Right lobe of liver (tissue), 6 donors: ENCODE measurements around the gene PDLIM7. TPM values are rescaled to one million over a fixed set of nuclear protein-coding genes. Genes with fewer than 3 reads are reported as not detected.

Experiments used
- ATAC-seq, 4 donors: fragments of 200-7000 bp; cut with Tn5 transposase; one replicate each; pipeline ENCODE4 v1.9.1; 2020; ENCODE audit warnings: mild to moderate bottlenecking in 4 of 4, moderate library complexity in 4 of 4
- DNase-seq, 3 donors: peaks; one replicate each; pipeline ENCODE4 v3.0.0-alpha.2; 2020
- H3K27ac ChIP-seq, 3 donors: fragments of 200-600 bp; one replicate each; pipeline ENCODE4 v1.8.0; 2022
- H3K27me3 ChIP-seq, 2 donors: fragments of 200-600 bp; one replicate each; pipeline ENCODE4 v1.8.0; 2022
- H3K36me3 ChIP-seq, 4 donors: fragments of 200-600 bp; sonication (generic) in 1 of 4; one replicate each; pipeline versions ENCODE4 v1.5.1 to v1.8.0; 2017 to 2022; ENCODE audit warnings: control low read depth in 1 of 4
- H3K4me1 ChIP-seq, 4 donors: fragments of 200-600 bp; sonication (generic) in 1 of 4; one replicate each; pipeline versions ENCODE4 v1.5.1 to v1.8.0; 2017 to 2022; ENCODE audit warnings: control low read depth in 1 of 4
- H3K4me3 ChIP-seq, 3 donors: fragments of 200-600 bp; one replicate each; pipeline ENCODE4 v1.8.0; 2022
- H3K9me3 ChIP-seq, 4 donors: fragments of 200-600 bp; sonication (generic) in 1 of 4; one replicate each; pipeline versions ENCODE4 v1.5.1 to v1.8.0; 2017 to 2022; ENCODE audit warnings: control low read depth in 1 of 4
- CTCF ChIP-seq, 4 donors: fragments of 200-600 bp in 3 of 4; fragments of 450-650 bp in 1 of 4; IDR thresholded peaks; one replicate each; pipeline versions ENCODE4 v1.5.1 to v1.8.0; 2016 to 2022; ENCODE audit warnings: antibody characterized with exemption in 4 of 4, mild to moderate bottlenecking in 2 of 4
- POLR2A ChIP-seq: fragments of 450-650 bp; IDR thresholded peaks from one replicate; pipeline ENCODE4 v1.6.1; 2017; ENCODE audit warnings: antibody characterized with exemption, mild to moderate bottlenecking
- WGBS: methylation state at CpG from one replicate; pipeline ENCODE4 v1.1.6; 2018; ENCODE audit warnings: low coverage, low lambda C conversion rate; ENCODE audit not compliant: insufficient coverage; ENCODE audit errors: missing lambda C conversion rate; 5-methylcytosine and 5-hydroxymethylcytosine counted together
- intact Hi-C, 2 donors: fragments of 100-400 bp; cut with DNase I; formaldehyde crosslinking; loops; one replicate each; pipeline versions ENCODE4 v1.11.2 to v1.14.1; 2022
- total RNA-seq, 6 experiments: library from RNA; depleted of rRNA in 2 of 6; stranded (reverse); fragments of >200 nt in 2 of 6; fragmentation: NEBNext Ultra II Directional in 3 of 6; extraction: Animal tissue kit (Norgen Biotek cat#: 25700) in 3 of 6; gene quantifications; one replicate each; pipeline versions ENCODE4 v1.1.0 to v1.2.4, GENCODE V29; 2016 to 2023
- donor health status: DM: no; HTN: yes; CAD: no.
- donor health status: DM: no; HTN: no; CAD: no.
- donor health status: DM: no; HTN: no; CAD: no.
- donor health status: DM: no; HTN: yes; CAD: no.
- donor health status: DM: no; HTN: yes; CAD: no.

Gene PDLIM7
- total RNA-seq, 6 experiments from 2014 or later: 3.7 to 24.0 (median 13.6) TPM

GRCh38 chr5:177529247-177530203 is 32.1 kb upstream of the PDLIM7 start:
- Histone ChIP-seq H3K27ac (no peak overlapping the region), H3K27me3 (no peaks in the 10 kb centered on the region), H3K4me3 (no peak overlapping the region), H3K36me3 (peaks cover 0 to 75% (median 16%) of the 10 kb centered on the region in 4 donors), H3K9me3 (no peaks in the 10 kb centered on the region), H3K4me1 (peaks cover 0 to 8% (median 3%) of the 10 kb centered on the region in 4 donors)
- no peak for TF ChIP-seq POLR2A
- no peak for DNase-seq
- no peak for ATAC-seq
- intact Hi-C loops: no loop called here
- WGBS: 78% methylated on average over 4 of the region's 12 CpGs

GRCh38 chr5:177528631-177529030 is 31.2 kb upstream of the PDLIM7 start:
- intact Hi-C loops: no loop called here
- Histone ChIP-seq H3K9me3 (no peaks in the 10 kb centered on the region), H3K4me3 (no peak overlapping the region), H3K27ac (no peak overlapping the region), H3K27me3 (no peaks in the 10 kb centered on the region), H3K4me1 (no peaks in the 10 kb centered on the region), H3K36me3 (peaks cover 0 to 80% (median 20%) of the 10 kb centered on the region in 4 donors)
- DNase-seq: no peak
- WGBS: 77% methylated on average over 4 of the region's 10 CpGs
- no peak for ATAC-seq
- TF ChIP-seq POLR2A (no peak), CTCF (IDR thresholded peaks at IDR 0.05) (no peak)

- DNase-seq (no peak), ATAC-seq (no peak)
- intact Hi-C loops: no loop called here
- Histone ChIP-seq H3K27ac (no peak overlapping the region), H3K4me3 (no peak overlapping the region), H3K36me3 (peaks cover 0 to 79% (median 23%) of the 10 kb centered on the region in 4 donors), H3K9me3 (no peaks in the 10 kb centered on the region), H3K27me3 (no peaks in the 10 kb centered on the region), H3K4me1 (no peaks in the 10 kb centered on the region)
- TF ChIP-seq CTCF (IDR thresholded peaks at IDR 0.05) (no peak), POLR2A (no peak)
- WGBS: 92% methylated on average over 8 of the region's 8 CpGs
Measured at GRCh38 chr5:177527595-177527994, 30.2 kb upstream of the PDLIM7 start.

- ATAC-seq (no peak), DNase-seq (no peak)
- Histone ChIP-seq H3K36me3 (peaks cover 0 to 76% (median 24%) of the 10 kb centered on the region in 4 donors), H3K4me1 (no peaks in the 10 kb centered on the region), H3K27me3 (no peaks in the 10 kb centered on the region), H3K4me3 (no peak overlapping the region), H3K9me3 (no peaks in the 10 kb centered on the region), H3K27ac (no peak overlapping the region)
- WGBS: 100% methylated on average over 5 of the region's 6 CpGs
- TF ChIP-seq CTCF (IDR thresholded peaks at IDR 0.05): no peak
- TF ChIP-seq POLR2A: no peak
- intact Hi-C loops: no loop called here
Measured at GRCh38 chr5:177526791-177527190, 29.4 kb upstream of the PDLIM7 start.

GRCh38 chr5:177526191-177526590 is 28.8 kb upstream of the PDLIM7 start:
- no peak for ATAC-seq
- no peak overlapping the region for H3K4me3 ChIP-seq
- no peaks in the 10 kb centered on the region for H3K4me1 ChIP-seq
- no peak for DNase-seq
- intact Hi-C loops: no loop called here
- H3K27ac ChIP-seq: no peak overlapping the region
- TF ChIP-seq CTCF (IDR thresholded peaks at IDR 0.05): no peak
- no peak for TF ChIP-seq POLR2A
- no peaks in the 10 kb centered on the region for H3K9me3 ChIP-seq
- WGBS: 93% methylated on average over 4 of the region's 4 CpGs
- H3K36me3 ChIP-seq: peaks cover 0 to 77% (median 26%) of the 10 kb centered on the region in 4 donors
- H3K27me3 ChIP-seq: no peaks in the 10 kb centered on the region
